Activated naive CD4-positive, alpha-beta T cell treated with anti-CD3 and anti-CD28 coated beads, Interleukin-2, amount 50 U/mL, for 24 hours (primary cell): ENCODE results near the gene LGMN.
"Not testable (repeated sequence)": the region's sequence is repeated elsewhere in the genome, so short reads cannot be mapped to it uniquely, and the experiment has no call there.

Experiments used
- H3K27ac Mint-ChIP-seq: one replicate; pipeline ENCODE4 v1.8.0; 2021; ENCODE audit warnings: mild to moderate bottlenecking, mixed read lengths
- H3K27me3 Mint-ChIP-seq: one replicate; pipeline ENCODE4 v1.8.0; 2021; ENCODE audit warnings: mixed read lengths
- H3K36me3 Mint-ChIP-seq: one replicate; pipeline ENCODE4 v1.8.0; 2021; ENCODE audit warnings: mixed read lengths
- H3K4me1 Mint-ChIP-seq: one replicate; pipeline ENCODE4 v1.8.0; 2021; ENCODE audit warnings: mixed read lengths
- H3K4me3 Mint-ChIP-seq: one replicate; pipeline ENCODE4 v1.8.0; 2021; ENCODE audit warnings: mild to moderate bottlenecking, mixed read lengths
- H3K9me3 Mint-ChIP-seq: one replicate; pipeline ENCODE4 v1.8.0; 2021; ENCODE audit warnings: mixed read lengths

LGMN gene

GRCh38 chr14:92680781-92681650 is 67.4 kb downstream of the LGMN start:
- Mint-ChIP-seq H3K4me3 (no peak overlapping the region), H3K27ac (peak overlapping the region; percentile 77), H3K27me3 (no peaks in the 10 kb centered on the region), H3K4me1 (peaks cover 30% of the 10 kb centered on the region), H3K36me3 (peaks cover 22% of the 10 kb centered on the region), H3K9me3 (no peaks in the 10 kb centered on the region)

DNA sequence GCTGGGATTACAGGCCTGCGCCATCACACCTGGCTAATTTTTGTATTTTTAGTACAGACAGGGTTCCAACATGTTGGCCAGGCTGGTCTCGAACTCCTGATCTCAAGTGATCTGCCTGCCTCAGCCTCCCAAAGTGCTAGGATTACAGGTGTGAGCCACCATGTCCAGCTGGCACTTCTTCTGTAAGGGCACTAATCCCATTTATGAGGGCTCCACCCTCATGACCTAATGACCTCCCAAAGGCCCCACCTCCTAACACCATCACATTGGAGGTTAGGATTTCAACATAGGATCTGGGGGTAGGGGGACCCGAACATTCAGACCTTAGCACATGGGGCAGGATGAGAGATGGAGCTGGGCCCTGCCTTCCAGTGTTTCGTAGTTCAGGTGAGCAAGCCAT is 68.1 kb downstream of the LGMN start:
- H3K36me3 Mint-ChIP-seq, result peaks cover 23% of the 10 kb centered on the region
- H3K4me1 Mint-ChIP-seq, result peaks cover 33% of the 10 kb centered on the region
- H3K4me3 Mint-ChIP-seq, H3K9me3 Mint-ChIP-seq, H3K27ac Mint-ChIP-seq, H3K27me3 Mint-ChIP-seq: not testable (repeated sequence)

DNA sequence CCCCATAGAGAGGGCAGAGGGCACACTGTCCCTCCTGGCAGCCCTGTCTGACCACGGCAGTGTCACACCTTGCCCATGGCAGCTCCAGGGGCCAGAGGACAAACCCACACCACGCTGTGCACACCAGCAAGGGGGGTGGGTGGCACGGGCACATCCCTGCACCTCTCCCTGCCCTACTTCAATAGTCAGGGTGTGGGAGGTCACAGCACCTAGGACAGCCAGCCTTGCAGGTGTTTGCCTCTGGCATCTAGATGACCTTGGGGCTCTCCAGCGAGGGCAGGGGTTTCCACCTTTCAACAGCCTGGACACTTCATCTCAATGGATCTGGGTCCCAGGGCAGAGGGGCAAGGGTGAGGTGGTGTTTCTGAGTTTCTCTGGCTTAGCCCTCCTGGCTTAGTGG is 69.2 kb downstream of the LGMN start:
- peaks cover 41% of the 10 kb centered on the region for H3K4me1 Mint-ChIP-seq
- H3K4me3 Mint-ChIP-seq, result no peak overlapping the region
- no peaks in the 10 kb centered on the region for H3K9me3 Mint-ChIP-seq
- peak overlapping the region; percentile 23 for H3K27ac Mint-ChIP-seq
- H3K36me3 Mint-ChIP-seq, result peaks cover 23% of the 10 kb centered on the region
- no peaks in the 10 kb centered on the region for H3K27me3 Mint-ChIP-seq

DNA sequence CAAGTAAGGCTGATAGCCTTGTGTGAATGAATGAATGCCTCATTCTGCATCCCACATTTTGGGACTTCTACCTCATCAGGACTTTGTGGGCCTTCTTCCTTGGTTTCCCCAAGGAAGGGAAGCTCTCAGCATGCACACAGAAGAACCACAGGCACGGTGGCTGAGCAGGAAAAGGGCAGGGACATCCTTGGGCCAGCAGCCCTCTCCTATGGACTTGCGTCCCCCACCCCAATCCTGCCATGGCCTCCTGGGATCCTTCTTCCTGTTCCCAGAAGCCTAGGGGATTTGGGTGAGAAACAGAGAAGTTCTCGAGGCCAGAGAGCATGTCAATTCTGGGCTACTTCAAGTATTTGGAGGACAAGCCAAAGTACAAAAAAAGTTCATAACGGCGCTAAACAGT is 69.7 kb downstream of the LGMN start:
- peaks cover 46% of the 10 kb centered on the region for H3K4me1 Mint-ChIP-seq
- H3K27me3 Mint-ChIP-seq, result no peaks in the 10 kb centered on the region
- H3K4me3 Mint-ChIP-seq, result no peak overlapping the region
- H3K36me3 Mint-ChIP-seq, result peaks cover 23% of the 10 kb centered on the region
- no peaks in the 10 kb centered on the region for H3K9me3 Mint-ChIP-seq
- peak overlapping the region; percentile 43 for H3K27ac Mint-ChIP-seq

DNA sequence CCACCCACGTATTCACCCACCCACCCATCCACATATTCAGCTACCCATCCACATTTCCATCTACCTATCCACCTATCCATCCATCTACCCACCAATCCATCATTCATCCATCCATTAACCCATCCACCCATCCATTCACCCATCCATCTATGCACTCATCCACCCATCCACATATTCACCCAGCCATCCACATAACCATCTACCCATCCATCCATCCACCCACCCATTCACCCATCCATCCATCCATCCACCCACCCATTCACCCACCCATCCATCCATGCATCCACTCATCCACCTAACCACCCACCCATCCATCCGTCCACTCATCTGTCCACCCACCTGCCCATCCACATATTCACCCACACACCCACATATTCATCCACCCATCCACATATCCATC is 70.5 kb downstream of the LGMN start:
- H3K27ac Mint-ChIP-seq, result no peak overlapping the region
- peaks cover 50% of the 10 kb centered on the region for H3K4me1 Mint-ChIP-seq
- no peaks in the 10 kb centered on the region for H3K27me3 Mint-ChIP-seq
- H3K36me3 Mint-ChIP-seq, result peaks cover 23% of the 10 kb centered on the region
- H3K9me3 Mint-ChIP-seq, result no peaks in the 10 kb centered on the region
- H3K4me3 Mint-ChIP-seq, result no peak overlapping the region

DNA sequence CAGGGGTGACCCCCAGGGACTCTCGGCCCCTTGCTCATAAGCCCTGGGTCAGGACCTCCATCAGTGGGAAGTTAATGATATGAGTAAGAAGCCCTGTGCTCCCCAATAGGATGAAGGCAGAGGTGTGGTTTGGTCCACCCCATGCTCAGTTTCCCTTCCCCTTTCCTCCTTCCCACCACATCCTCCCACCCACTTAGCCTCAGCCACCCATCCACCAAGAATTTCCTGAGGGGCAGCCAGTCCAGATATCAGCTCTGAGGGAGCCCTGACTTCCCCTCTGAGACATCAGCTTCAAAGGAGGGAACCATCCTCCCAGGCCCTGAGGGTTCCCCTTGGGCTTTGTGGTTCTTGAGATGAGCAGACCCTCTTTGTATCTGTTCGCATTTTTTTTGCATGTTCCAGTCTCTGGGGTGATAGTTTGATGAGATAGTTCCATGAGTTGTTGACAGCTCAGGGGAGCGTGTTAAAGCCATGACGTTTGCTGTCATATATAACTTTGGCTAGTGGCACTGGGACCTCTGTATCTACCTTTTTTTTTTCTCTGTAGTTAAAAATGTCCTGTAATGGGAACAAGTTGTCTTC is 71.2 kb downstream of the LGMN start:
- Mint-ChIP-seq H3K27ac (peak overlapping the region; percentile 92), H3K4me1 (peaks cover 58% of the 10 kb centered on the region), H3K4me3 (peak overlapping the region; percentile 21), H3K27me3 (no peaks in the 10 kb centered on the region), H3K9me3 (no peaks in the 10 kb centered on the region), H3K36me3 (peaks cover 23% of the 10 kb centered on the region)

DNA sequence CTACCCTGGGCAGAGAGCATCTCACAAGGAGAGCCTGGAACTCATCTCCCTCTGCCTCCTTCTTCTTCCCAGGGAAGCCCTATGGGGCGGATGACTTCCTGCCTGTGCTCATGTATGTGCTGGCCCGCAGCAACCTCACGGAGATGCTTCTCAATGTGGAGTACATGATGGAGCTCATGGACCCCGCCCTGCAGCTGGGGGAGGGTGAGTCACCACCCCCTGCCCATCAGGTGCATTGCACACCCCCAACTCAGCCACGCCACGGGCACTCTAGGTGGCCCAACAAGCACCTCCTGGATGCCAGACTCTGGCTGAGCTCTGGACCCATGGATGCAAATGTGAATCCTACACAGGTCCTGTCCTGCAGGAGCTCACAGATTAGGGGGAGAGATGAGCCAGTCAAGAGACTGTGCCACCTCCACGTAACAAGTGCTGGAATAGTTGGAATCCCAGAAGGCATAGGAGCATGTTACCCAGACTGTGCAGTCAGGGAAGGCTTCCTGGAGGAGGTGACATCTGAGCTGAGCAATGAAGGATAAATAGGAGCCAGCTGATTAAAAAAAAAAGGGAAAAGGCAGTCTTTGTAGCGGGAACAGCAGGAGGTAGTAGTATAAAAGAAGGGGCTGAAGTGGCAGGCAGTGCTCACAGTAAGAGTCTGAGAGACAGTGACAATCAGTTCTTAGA is 71.9 kb downstream of the LGMN start:
- Mint-ChIP-seq H3K4me3 (no peak overlapping the region), H3K36me3 (peaks cover 23% of the 10 kb centered on the region), H3K27ac (peak overlapping the region; percentile 92), H3K4me1 (peaks cover 64% of the 10 kb centered on the region), H3K9me3 (no peaks in the 10 kb centered on the region), H3K27me3 (no peaks in the 10 kb centered on the region)

- Mint-ChIP-seq H3K9me3 (no peaks in the 10 kb centered on the region), H3K27ac (peak overlapping the region; percentile 90), H3K36me3 (peaks cover 26% of the 10 kb centered on the region), H3K4me3 (no peak overlapping the region), H3K27me3 (no peaks in the 10 kb centered on the region), H3K4me1 (peaks cover 64% of the 10 kb centered on the region)
Measured at GRCh38 chr14:92675976-92676375, 72.5 kb downstream of the LGMN start.

DNA sequence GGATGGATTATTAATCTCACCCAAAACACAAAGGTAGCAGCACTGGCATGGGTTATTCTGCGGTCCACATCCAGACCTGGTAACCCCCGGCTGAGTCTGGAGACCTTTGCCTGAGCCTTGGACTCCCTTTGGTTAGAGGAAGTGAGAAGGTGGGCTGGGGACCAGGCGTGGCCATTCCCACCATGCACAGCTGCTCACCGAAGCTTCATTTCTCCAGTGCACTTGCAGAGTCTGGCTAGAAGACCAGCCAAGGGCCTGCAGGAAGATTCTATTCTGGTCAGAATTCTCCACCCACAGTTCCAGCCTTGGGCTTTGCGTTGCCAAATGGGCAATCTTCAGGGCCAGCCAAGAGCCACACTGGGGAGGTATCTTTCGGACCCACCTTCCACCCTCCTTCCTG is 73.0 kb downstream of the LGMN start:
- Mint-ChIP-seq H3K27me3 (no peaks in the 10 kb centered on the region), H3K27ac (peak overlapping the region; percentile 90), H3K4me1 (peaks cover 68% of the 10 kb centered on the region), H3K36me3 (peaks cover 26% of the 10 kb centered on the region), H3K4me3 (no peak overlapping the region), H3K9me3 (no peaks in the 10 kb centered on the region)

DNA sequence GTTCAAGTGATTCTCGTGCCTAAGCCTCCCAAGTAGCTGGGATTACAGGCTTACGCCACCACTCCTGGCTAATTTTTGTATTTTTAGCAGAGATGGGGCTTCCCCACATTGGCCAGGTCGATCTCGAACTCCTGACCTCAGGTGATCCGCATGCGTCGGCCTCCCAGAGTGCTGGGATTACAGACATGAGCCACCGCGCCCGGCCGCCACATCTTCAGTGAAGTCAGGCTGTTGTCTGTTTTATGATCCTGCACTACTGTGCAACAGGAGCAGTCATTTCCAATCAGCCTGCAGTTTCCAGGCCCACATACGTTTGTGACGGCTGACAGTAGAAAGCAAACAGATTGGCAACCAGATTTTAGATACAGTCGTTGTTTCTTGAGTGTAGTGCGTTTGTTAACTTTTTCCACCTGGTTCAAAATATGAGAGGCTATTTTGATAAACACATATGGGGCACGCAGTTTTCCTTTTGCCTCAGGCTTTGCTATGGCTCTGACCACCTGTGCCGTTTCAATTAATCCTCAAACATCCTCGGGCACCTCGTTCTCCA is 74.8 kb downstream of the LGMN start:
- peaks cover 24% of the 10 kb centered on the region for H3K36me3 Mint-ChIP-seq
- H3K27ac Mint-ChIP-seq, result no peak overlapping the region
- H3K27me3 Mint-ChIP-seq, result no peaks in the 10 kb centered on the region
- peaks cover 85% of the 10 kb centered on the region for H3K4me1 Mint-ChIP-seq
- H3K4me3 Mint-ChIP-seq, result no peak overlapping the region
- no peaks in the 10 kb centered on the region for H3K9me3 Mint-ChIP-seq

- Mint-ChIP-seq H3K36me3 (peaks cover 21% of the 10 kb centered on the region), H3K4me3 (no peak overlapping the region), H3K9me3 (no peaks in the 10 kb centered on the region), H3K27ac (peak overlapping the region; percentile 86), H3K27me3 (no peaks in the 10 kb centered on the region), H3K4me1 (peaks cover 90% of the 10 kb centered on the region)
Measured at GRCh38 chr14:92670643-92671366, 77.6 kb downstream of the LGMN start.

GRCh38 chr14:92670160-92670559 is 78.3 kb downstream of the LGMN start:
- H3K27me3 Mint-ChIP-seq, result no peaks in the 10 kb centered on the region
- H3K27ac Mint-ChIP-seq, result peak overlapping the region; percentile 86
- no peaks in the 10 kb centered on the region for H3K9me3 Mint-ChIP-seq
- H3K36me3 Mint-ChIP-seq, result peaks cover 21% of the 10 kb centered on the region
- H3K4me1 Mint-ChIP-seq, result peaks cover 88% of the 10 kb centered on the region
- H3K4me3 Mint-ChIP-seq, result no peak overlapping the region

DNA sequence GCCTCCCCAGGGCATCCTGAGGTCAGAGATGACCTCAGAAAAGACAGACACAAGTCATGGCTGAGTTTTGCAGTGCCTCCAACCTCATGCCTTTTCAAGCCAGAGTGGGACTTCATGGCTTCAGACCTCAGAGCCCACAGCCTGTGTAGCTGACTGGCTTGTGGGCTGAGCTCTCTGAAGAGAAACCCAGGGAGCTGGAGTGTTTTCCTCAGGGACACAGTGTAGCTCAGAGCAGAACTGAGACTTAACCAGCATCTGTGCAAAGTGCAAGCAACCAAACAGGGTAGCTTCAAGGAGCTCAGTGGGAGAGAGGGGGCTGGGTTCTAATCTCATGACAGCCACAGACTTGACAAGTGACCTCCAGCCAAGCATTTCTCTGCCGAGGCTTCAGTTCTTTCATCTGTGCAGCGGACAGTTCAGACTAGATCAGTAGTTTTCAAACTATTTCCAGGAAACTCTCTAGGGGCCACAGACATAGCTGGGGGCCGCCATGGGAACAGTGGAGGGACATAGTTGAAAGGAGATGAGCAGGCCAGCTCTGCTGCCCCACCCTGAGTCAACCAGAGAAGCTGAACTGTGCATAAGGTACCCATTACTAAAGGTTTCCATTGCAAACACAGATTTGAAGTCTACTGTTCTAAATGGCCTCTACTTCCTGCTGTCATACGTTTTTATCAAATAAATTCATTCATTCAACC is 80.0 kb downstream of the LGMN start:
- Mint-ChIP-seq H3K27me3 (no peaks in the 10 kb centered on the region), H3K4me3 (no peak overlapping the region), H3K9me3 (no peaks in the 10 kb centered on the region), H3K27ac (peak overlapping the region; percentile 20), H3K36me3 (peaks cover 29% of the 10 kb centered on the region), H3K4me1 (peaks cover 88% of the 10 kb centered on the region)

DNA sequence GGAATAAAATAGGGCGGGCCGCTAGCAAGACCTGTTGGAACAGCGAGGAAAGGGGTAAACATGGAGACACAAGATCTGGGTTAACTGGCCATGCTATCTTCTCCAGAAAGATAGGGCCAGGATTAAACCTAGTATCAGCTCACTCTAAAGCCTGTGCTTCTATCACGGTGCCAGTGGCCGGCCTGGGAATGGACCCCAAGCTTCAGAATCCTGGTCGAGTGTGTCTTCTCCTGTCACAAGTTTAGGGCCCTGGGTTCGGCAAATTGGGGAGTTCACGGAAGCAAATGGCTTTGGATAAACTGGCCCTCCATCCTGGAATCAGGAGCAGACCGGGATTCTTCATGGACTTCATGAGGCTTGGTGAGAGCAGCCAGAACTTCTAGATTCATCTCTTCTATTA is 82.2 kb downstream of the LGMN start:
- H3K4me1 Mint-ChIP-seq, result peaks cover 90% of the 10 kb centered on the region
- H3K9me3 Mint-ChIP-seq, result no peaks in the 10 kb centered on the region
- peak overlapping the region; percentile 82 for H3K27ac Mint-ChIP-seq
- no peaks in the 10 kb centered on the region for H3K27me3 Mint-ChIP-seq
- H3K36me3 Mint-ChIP-seq, result peaks cover 43% of the 10 kb centered on the region
- peak overlapping the region; percentile 45 for H3K4me3 Mint-ChIP-seq

- Mint-ChIP-seq H3K27ac (peak overlapping the region; percentile 82), H3K36me3 (peaks cover 42% of the 10 kb centered on the region), H3K9me3 (no peaks in the 10 kb centered on the region), H3K4me3 (peak overlapping the region; percentile 45), H3K4me1 (peaks cover 90% of the 10 kb centered on the region), H3K27me3 (no peaks in the 10 kb centered on the region)
Measured at GRCh38 chr14:92665661-92666110, 82.7 kb downstream of the LGMN start.
